ENCODE measurements around the gene UMAD1. TPM values are rescaled to one million over a fixed set of nuclear protein-coding genes. Genes with fewer than 3 reads are reported as not detected.

UMAD1 gene
- total RNA-seq, 1 donor from 2014 or later = 12.8 TPM

- no peak for DNase-seq (ENCODE audit: low spot score, unreplicated experiment)
Observed at GRCh38 chr7:7793921-7794320, 153.4 kb downstream of the UMAD1 start.

GRCh38 chr7:7795203-7795602 is 154.7 kb downstream of the UMAD1 start:
- peaks cover 9% of the 10 kb centered on the region for H3K4me1 Mint-ChIP-seq (ENCODE audit: low read depth)
- peaks cover 3% of the 10 kb centered on the region for H3K9me3 Mint-ChIP-seq (ENCODE audit: low read depth)
- H3K4me3 Mint-ChIP-seq (ENCODE audit: low read depth) = no peak overlapping the region
- no peak overlapping the region for H3K27ac Mint-ChIP-seq
- TF ChIP-seq CTCF (IDR thresholded peaks at IDR 0.05; ENCODE audit: unreplicated experiment) = no peak
- no peak for DNase-seq (ENCODE audit: low spot score, unreplicated experiment)
- no peaks in the 10 kb centered on the region for H3K27me3 Mint-ChIP-seq
- peaks cover 18% of the 10 kb centered on the region for H3K36me3 Mint-ChIP-seq (ENCODE audit: insufficient read depth)

More at GRCh38 chr7:7793921-7794320, 153.4 kb downstream of the UMAD1 start:
- no peaks in the 10 kb centered on the region for H3K27me3 Mint-ChIP-seq
- peaks cover 7% of the 10 kb centered on the region for H3K4me1 Mint-ChIP-seq (ENCODE audit: low read depth)
- no peak overlapping the region for H3K4me3 Mint-ChIP-seq (ENCODE audit: low read depth)
- peaks cover 3% of the 10 kb centered on the region for H3K9me3 Mint-ChIP-seq (ENCODE audit: low read depth)
- TF ChIP-seq CTCF (IDR thresholded peaks at IDR 0.05; ENCODE audit: unreplicated experiment) = no peak
- H3K27ac Mint-ChIP-seq = no peak overlapping the region
- peaks cover 18% of the 10 kb centered on the region for H3K36me3 Mint-ChIP-seq (ENCODE audit: insufficient read depth)

- peaks cover 3% of the 10 kb centered on the region for H3K9me3 Mint-ChIP-seq (ENCODE audit: low read depth)
- no peak for DNase-seq (ENCODE audit: low spot score, unreplicated experiment)
- no peak overlapping the region for H3K4me3 Mint-ChIP-seq (ENCODE audit: low read depth)
- no peak for TF ChIP-seq CTCF (IDR thresholded peaks at IDR 0.05; ENCODE audit: unreplicated experiment)
- no peak overlapping the region for H3K27ac Mint-ChIP-seq
- peaks cover 18% of the 10 kb centered on the region for H3K36me3 Mint-ChIP-seq (ENCODE audit: insufficient read depth)
- H3K4me1 Mint-ChIP-seq (ENCODE audit: low read depth) = peaks cover 13% of the 10 kb centered on the region
- no peaks in the 10 kb centered on the region for H3K27me3 Mint-ChIP-seq
Observed at GRCh38 chr7:7795630-7796121, 155.1 kb downstream of the UMAD1 start.

GRCh38 chr7:7798510-7798909 is 158.0 kb downstream of the UMAD1 start:
- Mint-ChIP-seq H3K4me3 (ENCODE audit: low read depth) (no peak overlapping the region), H3K9me3 (ENCODE audit: low read depth) (peaks cover 3% of the 10 kb centered on the region), H3K36me3 (ENCODE audit: insufficient read depth) (peaks cover 15% of the 10 kb centered on the region), H3K4me1 (ENCODE audit: low read depth) (peaks cover 16% of the 10 kb centered on the region), H3K27ac (peak overlapping the region; percentile 31), H3K27me3 (no peaks in the 10 kb centered on the region)
- TF ChIP-seq CTCF (IDR thresholded peaks at IDR 0.05; ENCODE audit: unreplicated experiment) = no peak
- no peak for DNase-seq (ENCODE audit: low spot score, unreplicated experiment)

- Mint-ChIP-seq H3K9me3 (ENCODE audit: low read depth) (peaks cover 3% of the 10 kb centered on the region), H3K4me1 (ENCODE audit: low read depth) (peaks cover 21% of the 10 kb centered on the region), H3K27ac (no peak overlapping the region), H3K36me3 (ENCODE audit: insufficient read depth) (peaks cover 16% of the 10 kb centered on the region), H3K4me3 (ENCODE audit: low read depth) (no peak overlapping the region), H3K27me3 (no peaks in the 10 kb centered on the region)
- no peak for TF ChIP-seq CTCF (IDR thresholded peaks at IDR 0.05; ENCODE audit: unreplicated experiment)
- DNase-seq (ENCODE audit: low spot score, unreplicated experiment) = no peak
Observed at GRCh38 chr7:7799138-7799537, 158.6 kb downstream of the UMAD1 start.
